ENCODE data around the gene ADGRE2. TPM values are rescaled to one million over a fixed set of nuclear protein-coding genes. Genes with fewer than 3 reads are reported as not detected.

The ADGRE2 gene
- total and polyA plus RNA-seq, 2 experiments from 2014 or later = 2.4 TPM

DNA sequence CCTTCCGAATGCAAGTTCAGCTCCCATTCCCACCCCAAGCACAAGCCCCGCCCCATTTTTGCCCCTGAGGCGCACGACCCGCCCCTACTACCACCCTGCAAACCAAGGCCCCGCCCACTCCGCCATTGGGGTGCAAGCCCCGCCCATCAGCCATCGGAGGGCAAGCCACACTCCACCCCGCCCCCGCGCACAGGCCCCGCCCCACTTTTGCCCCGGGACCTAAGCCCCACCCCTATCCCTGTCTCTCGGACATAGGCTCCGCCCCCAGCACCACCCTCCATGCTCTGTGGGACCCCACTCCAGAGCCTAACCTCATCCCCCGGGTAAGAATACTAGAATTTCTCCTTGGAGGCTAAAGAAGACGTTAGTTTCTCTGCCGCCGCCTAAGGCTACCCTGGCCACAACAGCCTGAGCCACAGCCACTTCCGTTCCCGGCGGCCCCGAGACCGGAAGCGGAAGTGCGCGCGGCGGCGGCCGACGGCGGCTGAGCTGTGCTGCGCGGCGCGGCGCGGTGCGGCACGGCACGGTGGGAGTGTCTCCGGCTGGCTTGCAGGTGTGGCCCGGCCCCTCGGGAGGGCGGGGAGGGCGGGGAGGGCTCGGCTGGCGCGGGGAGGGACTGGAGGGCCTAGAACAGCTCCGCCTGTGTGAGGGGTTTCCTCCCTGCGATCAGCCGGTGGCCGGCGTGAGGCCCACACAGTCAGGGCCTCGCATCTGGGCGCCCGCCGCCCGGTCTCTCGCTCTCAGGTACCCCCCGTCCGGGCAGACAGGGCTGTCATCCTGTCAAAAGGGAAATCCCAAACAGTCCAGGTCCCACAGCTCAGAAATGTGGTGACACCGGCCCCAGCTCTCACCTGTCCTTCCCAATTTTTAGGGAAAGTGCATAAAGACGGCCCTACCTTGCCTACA is 88.5 kb downstream of the ADGRE2 start, which contains the start of gene ZNF333:
Gene ZNF333 (plus strand): TSS at position 451 of the 906 bp plus-strand sequence. CDS start 3,444 bp downstream, outside the sequence.
- Histone ChIP-seq H3K4me1 (ENCODE audit: insufficient read depth) (peaks cover 14% of the 10 kb centered on the region), H3K27me3 (ENCODE audit: insufficient read depth) (no peaks in the 10 kb centered on the region), H3K4me3 (peak within 1 kb of the TSS; percentile 72), H4K20me1 (replicated peaks; ENCODE audit: insufficient read depth) (no peaks in the 10 kb centered on the region), H3F3A (replicated peaks; ENCODE audit: low read depth) (0 out of 2 replicates have a peak, but pooled peaks cover 4% of the 10 kb centered on the region), H3K79me2 (replicated peaks; ENCODE audit: insufficient read depth) (peaks cover 13% of the 10 kb centered on the region; the same call in 1 of the 2 replicates), H3K27ac (ENCODE audit: low read depth) (peak within 1 kb of the TSS; percentile 93), H3K9me2 (ENCODE audit: insufficient read depth) (no peaks in the 10 kb centered on the region), H3K36me3 (ENCODE audit: insufficient read depth) (no peaks in the 10 kb centered on the region), H3K4me2 (peak within 1 kb of the TSS; percentile 98), H2AFZ (peak within 1 kb of the TSS; percentile 90)
- Mint-ChIP-seq H3K4me1 (peaks cover 2% of the 10 kb centered on the region; the same call in 1 of the 3 replicates), H3K27ac (peak within 1 kb of the TSS; percentile 96), H3K27me3 (ENCODE audit: insufficient read depth, low read depth, poor library complexity) (peaks cover 5% of the 10 kb centered on the region), H3K9me3 (peaks cover 5% of the 10 kb centered on the region; the same call in 2 of the 3 replicates), H3K4me3 (peak within 1 kb of the TSS; percentile 91), H3K36me3 (ENCODE audit: low read depth) (no peaks in the 10 kb centered on the region; the same call in 2 of the 3 replicates)
- peak; percentile 98 for DNase-seq (ENCODE audit: low spot score)
- TF ChIP-seq POLR2AphosphoS5 (IDR thresholded peaks at IDR 0.05; ENCODE audit: low read depth) (peak; percentile 40; the same call in 1 of the 2 replicates), EZH2phosphoT487 (IDR thresholded peaks at IDR 0.05; ENCODE audit: unreplicated experiment) (no peak), CREB1 (CRISPR knock-in tag; IDR thresholded peaks at IDR 0.05; ENCODE audit: low read depth) (peak; percentile 54; the same call in 1 of the 2 replicates)
- TF ChIP-seq, protein P1, sequence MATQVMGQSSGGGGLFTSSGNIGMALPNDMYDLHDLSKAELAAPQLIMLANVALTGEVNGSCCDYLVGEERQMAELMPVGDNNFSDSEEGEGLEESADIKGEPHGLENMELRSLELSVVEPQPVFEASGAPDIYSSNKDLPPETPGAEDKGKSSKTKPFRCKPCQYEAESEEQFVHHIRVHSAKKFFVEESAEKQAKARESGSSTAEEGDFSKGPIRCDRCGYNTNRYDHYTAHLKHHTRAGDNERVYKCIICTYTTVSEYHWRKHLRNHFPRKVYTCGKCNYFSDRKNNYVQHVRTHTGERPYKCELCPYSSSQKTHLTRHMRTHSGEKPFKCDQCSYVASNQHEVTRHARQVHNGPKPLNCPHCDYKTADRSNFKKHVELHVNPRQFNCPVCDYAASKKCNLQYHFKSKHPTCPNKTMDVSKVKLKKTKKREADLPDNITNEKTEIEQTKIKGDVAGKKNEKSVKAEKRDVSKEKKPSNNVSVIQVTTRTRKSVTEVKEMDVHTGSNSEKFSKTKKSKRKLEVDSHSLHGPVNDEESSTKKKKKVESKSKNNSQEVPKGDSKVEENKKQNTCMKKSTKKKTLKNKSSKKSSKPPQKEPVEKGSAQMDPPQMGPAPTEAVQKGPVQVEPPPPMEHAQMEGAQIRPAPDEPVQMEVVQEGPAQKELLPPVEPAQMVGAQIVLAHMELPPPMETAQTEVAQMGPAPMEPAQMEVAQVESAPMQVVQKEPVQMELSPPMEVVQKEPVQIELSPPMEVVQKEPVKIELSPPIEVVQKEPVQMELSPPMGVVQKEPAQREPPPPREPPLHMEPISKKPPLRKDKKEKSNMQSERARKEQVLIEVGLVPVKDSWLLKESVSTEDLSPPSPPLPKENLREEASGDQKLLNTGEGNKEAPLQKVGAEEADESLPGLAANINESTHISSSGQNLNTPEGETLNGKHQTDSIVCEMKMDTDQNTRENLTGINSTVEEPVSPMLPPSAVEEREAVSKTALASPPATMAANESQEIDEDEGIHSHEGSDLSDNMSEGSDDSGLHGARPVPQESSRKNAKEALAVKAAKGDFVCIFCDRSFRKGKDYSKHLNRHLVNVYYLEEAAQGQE (IDR thresholded peaks at IDR 0.05; ENCODE audit: unreplicated experiment) = no peak
- TF ChIP-seq, protein P2, sequence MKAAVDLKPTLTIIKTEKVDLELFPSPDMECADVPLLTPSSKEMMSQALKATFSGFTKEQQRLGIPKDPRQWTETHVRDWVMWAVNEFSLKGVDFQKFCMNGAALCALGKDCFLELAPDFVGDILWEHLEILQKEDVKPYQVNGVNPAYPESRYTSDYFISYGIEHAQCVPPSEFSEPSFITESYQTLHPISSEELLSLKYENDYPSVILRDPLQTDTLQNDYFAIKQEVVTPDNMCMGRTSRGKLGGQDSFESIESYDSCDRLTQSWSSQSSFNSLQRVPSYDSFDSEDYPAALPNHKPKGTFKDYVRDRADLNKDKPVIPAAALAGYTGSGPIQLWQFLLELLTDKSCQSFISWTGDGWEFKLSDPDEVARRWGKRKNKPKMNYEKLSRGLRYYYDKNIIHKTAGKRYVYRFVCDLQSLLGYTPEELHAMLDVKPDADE (IDR thresholded peaks at IDR 0.05) = peak; percentile 36; the same call in 1 of the 2 replicates
- peak; percentile 97 for ATAC-seq

DNA sequence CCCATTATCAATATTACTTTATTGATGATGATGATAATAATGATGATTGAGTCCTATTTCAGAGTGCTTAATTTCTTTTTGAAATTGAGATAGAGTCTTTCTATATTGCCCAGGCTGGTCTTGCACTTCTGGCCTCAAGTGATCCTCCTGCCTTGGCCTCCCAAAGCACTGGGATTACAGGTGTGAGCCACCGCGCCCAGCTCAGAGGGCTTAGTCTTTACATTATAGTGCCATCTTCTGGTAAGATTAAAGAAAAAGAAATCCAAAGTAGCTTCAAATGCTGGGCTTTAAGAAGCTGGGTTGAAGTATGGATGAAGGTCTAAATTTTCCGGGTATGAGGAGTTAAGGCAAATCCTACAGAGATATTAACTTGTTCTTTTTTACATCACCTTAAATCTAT is 91.9 kb downstream of the ADGRE2 start:
- DNase-seq (ENCODE audit: low spot score) = peak; percentile 61

More for the DNA sequence above, 91.9 kb downstream of the ADGRE2 start:
- H3K27ac Mint-ChIP-seq = no peak overlapping the region
- Histone ChIP-seq H2AFZ (no peak overlapping the region), H3K4me1 (ENCODE audit: insufficient read depth) (peaks cover 14% of the 10 kb centered on the region), H3K27me3 (ENCODE audit: insufficient read depth) (no peaks in the 10 kb centered on the region), H3F3A (replicated peaks; ENCODE audit: low read depth) (0 out of 2 replicates have a peak, but pooled peaks cover 4% of the 10 kb centered on the region), H3K79me2 (replicated peaks; ENCODE audit: insufficient read depth) (peaks cover 10% of the 10 kb centered on the region; the same call in 1 of the 2 replicates), H4K20me1 (replicated peaks; ENCODE audit: insufficient read depth) (no peaks in the 10 kb centered on the region), H3K36me3 (ENCODE audit: insufficient read depth) (no peaks in the 10 kb centered on the region), H3K4me2 (no peak overlapping the region), H3K9me2 (ENCODE audit: insufficient read depth) (no peaks in the 10 kb centered on the region), H3K4me3 (no peak overlapping the region), H3K27ac (ENCODE audit: low read depth) (no peak overlapping the region)
- H3K4me1 Mint-ChIP-seq = peaks cover 2% of the 10 kb centered on the region; the same call in 1 of the 3 replicates
- peaks cover 4% of the 10 kb centered on the region for H3K27me3 Mint-ChIP-seq (ENCODE audit: insufficient read depth, low read depth, poor library complexity)
- no peak for ATAC-seq
- H3K9me3 Mint-ChIP-seq = peaks cover 13% of the 10 kb centered on the region
- TF ChIP-seq, protein P3, sequence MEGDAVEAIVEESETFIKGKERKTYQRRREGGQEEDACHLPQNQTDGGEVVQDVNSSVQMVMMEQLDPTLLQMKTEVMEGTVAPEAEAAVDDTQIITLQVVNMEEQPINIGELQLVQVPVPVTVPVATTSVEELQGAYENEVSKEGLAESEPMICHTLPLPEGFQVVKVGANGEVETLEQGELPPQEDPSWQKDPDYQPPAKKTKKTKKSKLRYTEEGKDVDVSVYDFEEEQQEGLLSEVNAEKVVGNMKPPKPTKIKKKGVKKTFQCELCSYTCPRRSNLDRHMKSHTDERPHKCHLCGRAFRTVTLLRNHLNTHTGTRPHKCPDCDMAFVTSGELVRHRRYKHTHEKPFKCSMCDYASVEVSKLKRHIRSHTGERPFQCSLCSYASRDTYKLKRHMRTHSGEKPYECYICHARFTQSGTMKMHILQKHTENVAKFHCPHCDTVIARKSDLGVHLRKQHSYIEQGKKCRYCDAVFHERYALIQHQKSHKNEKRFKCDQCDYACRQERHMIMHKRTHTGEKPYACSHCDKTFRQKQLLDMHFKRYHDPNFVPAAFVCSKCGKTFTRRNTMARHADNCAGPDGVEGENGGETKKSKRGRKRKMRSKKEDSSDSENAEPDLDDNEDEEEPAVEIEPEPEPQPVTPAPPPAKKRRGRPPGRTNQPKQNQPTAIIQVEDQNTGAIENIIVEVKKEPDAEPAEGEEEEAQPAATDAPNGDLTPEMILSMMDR (conservative IDR thresholded peaks at IDR 0.05; ENCODE audit: low read depth in 2 of 2) = peak; percentile 62 to 63
- TF ChIP-seq, protein P2 (IDR thresholded peaks at IDR 0.05) = no peak
- H3K4me3 Mint-ChIP-seq = no peak overlapping the region
- H3K36me3 Mint-ChIP-seq (ENCODE audit: low read depth) = no peaks in the 10 kb centered on the region

All from GM23338 (cell line).